HCT116 (cell line): ENCODE measurements around the gene LSM2. TPM values are rescaled to one million over a fixed set of nuclear protein-coding genes. Genes with fewer than 3 reads are reported as not detected.

Experiments used
- ATAC-seq: fragments of 200-7000 bp; cut with Tn5 transposase; 2 replicates; pipeline ENCODE4 v1.9.1; 2020; ENCODE audit warnings: mild to moderate bottlenecking, moderate library complexity
- BruUV-seq: library from RNA; stranded (reverse); fragments of 400-500 nt; replicated peaks from 2 replicates; lab custom pipeline; 2021; lab: Mats Ljungman, UMichigan
- CTCF ChIA-PET: fragments of 300-600 bp; sonication (Branson Sonifier 250); formaldehyde crosslinking; loops from one replicate; lab custom pipeline; 2021; ENCODE audit warnings: antibody characterized with exemption; lab: Charles Lee
- POLR2A ChIA-PET: fragments of 300-600, 350-600 bp; sonication (Branson Sonifier 250); formaldehyde crosslinking; loops from one replicate; lab custom pipeline; 2021; ENCODE audit warnings: antibody characterized with exemption; lab: Charles Lee
- RAD21 ChIA-PET, 2 experiments: fragments of 300-600 bp; sonication (Branson Sonifier 250); formaldehyde crosslinking; loops; one replicate each; lab custom pipeline; 2023; ENCODE audit warnings: low total read pairs in 2 of 2; ENCODE audit not compliant: uncharacterized antibody in 2 of 2, unreplicated experiment in 2 of 2, low non-redundant PET in 1 of 2; lab: Charles Lee
- DNase-seq: peaks from one replicate; pipeline ENCODE4 v3.0.0-alpha.2; 2010; ENCODE audit warnings: low read depth, low spot score
- H2AFZ ChIP-seq: fragments of 200-600 bp; shearing (Covaris generic), sonication (generic); 2 replicates; pipeline ENCODE4 v1.6.1; 2017; ENCODE audit warnings: low read depth, mixed run types, mixed read lengths, antibody characterized with exemption, low read length; ENCODE audit not compliant: poor library complexity, severe bottlenecking
- H3K27ac ChIP-seq: 2 replicates; pipeline ENCODE4 v1.5.1; 2012; ENCODE audit warnings: low read depth, low read length
- H3K27me3 ChIP-seq: fragments of 200-600 bp; sonication (generic); 2 replicates; pipeline ENCODE4 v1.6.1; 2016; ENCODE audit warnings: mixed run types, low read length, mixed read lengths; ENCODE audit not compliant: insufficient read depth
- H3K36me3 ChIP-seq, 2 experiments: fragments of 200-500 bp in 1 of 2; fragments of 200-600 bp in 1 of 2; sonication (Bioruptor generic) in 1 of 2; sonication (generic) in 1 of 2; 2 replicates each; pipeline versions ENCODE4 v1.5.1 to v1.6.1; 2014 to 2016; ENCODE audit warnings: low read length in 2 of 2, inconsistent platforms in 1 of 2, mixed read lengths in 1 of 2, mixed run types in 1 of 2; ENCODE audit not compliant: insufficient read depth in 2 of 2, control insufficient read depth in 1 of 2
- H3K4me1 ChIP-seq, 2 experiments: fragments of 200-600 bp in 1 of 2; sonication (generic) in 1 of 2; 2 replicates each; pipeline versions ENCODE4 v1.5.1 to v1.6.1; 2012 to 2017; ENCODE audit warnings: low read length in 2 of 2, inconsistent platforms in 1 of 2, mild to moderate bottlenecking in 1 of 2, mixed read lengths in 1 of 2, mixed run types in 1 of 2, moderate library complexity in 1 of 2; ENCODE audit not compliant: insufficient read depth in 2 of 2, control insufficient read depth in 1 of 2
- H3K4me2 ChIP-seq: fragments of 200-600 bp; sonication (generic); 2 replicates; pipeline ENCODE4 v1.6.1; 2017; ENCODE audit warnings: mixed run types, low read length, mixed read lengths
- H3K4me3 ChIP-seq, 2 experiments: fragments of 200-600 bp in 1 of 2; sonication (generic) in 1 of 2; replicated peaks in 1 of 2; 2 replicates each; pipeline ENCODE4 v1.5.1; 2011 to 2016; ENCODE audit warnings: low read length in 2 of 2, control low read depth in 1 of 2, low read depth in 1 of 2, mild to moderate bottlenecking in 1 of 2, mixed read lengths in 1 of 2, mixed run types in 1 of 2
- H3K79me2 ChIP-seq: fragments of 200-600 bp; sonication (generic); 2 replicates; pipeline ENCODE4 v1.6.1; 2017; ENCODE audit warnings: mild to moderate bottlenecking, mixed run types, low read length, moderate library complexity, mixed read lengths; ENCODE audit not compliant: insufficient read depth
- H3K9ac ChIP-seq: fragments of 200-600 bp; sonication (generic); 2 replicates; pipeline ENCODE4 v1.6.1; 2016; ENCODE audit warnings: low read length, mixed read lengths
- H3K9me2 ChIP-seq: fragments of 200-600 bp; sonication (generic), shearing (Covaris generic); 2 replicates; pipeline ENCODE4 v1.6.1; 2017; ENCODE audit warnings: mixed run types, mild to moderate bottlenecking, moderate library complexity; ENCODE audit not compliant: insufficient read depth
- H3K9me3 ChIP-seq, 2 experiments: fragments of 200-500 bp in 1 of 2; fragments of 200-600 bp in 1 of 2; sonication (Bioruptor generic) in 1 of 2; sonication (generic) in 1 of 2; 2 replicates each; pipeline ENCODE4 v1.6.1; 2014 to 2017; ENCODE audit warnings: low read length in 2 of 2, mixed read lengths in 2 of 2, inconsistent platforms in 1 of 2, low read depth in 1 of 2, mild to moderate bottlenecking in 1 of 2, mixed run types in 1 of 2, moderate library complexity in 1 of 2; ENCODE audit not compliant: control insufficient read depth in 1 of 2, insufficient read depth in 1 of 2
- H4K20me1 ChIP-seq: fragments of 200-600 bp; sonication (generic), shearing (Covaris generic); 2 replicates; pipeline ENCODE4 v1.6.1; 2017; ENCODE audit warnings: mixed run types, mild to moderate bottlenecking, moderate library complexity; ENCODE audit not compliant: insufficient read depth
- ELF1 ChIP-seq: IDR thresholded peaks from 2 replicates; pipeline ENCODE4 v1.6.1; 2012; ENCODE audit warnings: low read depth, borderline replicate concordance
- EZH2phosphoT487 ChIP-seq: fragments of 200-600 bp; IDR thresholded peaks from 2 replicates; pipeline ENCODE4 v1.6.1; 2018; ENCODE audit warnings: antibody characterized with exemption, borderline replicate concordance
- JUND ChIP-seq: IDR thresholded peaks from 2 replicates; pipeline ENCODE4 v1.6.1; 2012
- POLR2AphosphoS5 ChIP-seq: IDR thresholded peaks from 2 replicates; pipeline ENCODE4 v1.6.1; 2011; ENCODE audit warnings: mild to moderate bottlenecking, low read depth, low read length, moderate library complexity
- SRF ChIP-seq: IDR thresholded peaks from 2 replicates; pipeline ENCODE4 v1.6.1; 2012; ENCODE audit warnings: low read depth
- YY1 ChIP-seq: IDR thresholded peaks from 2 replicates; pipeline ENCODE4 v1.6.1; 2011; ENCODE audit warnings: low read length, low read depth, moderate library complexity, mild to moderate bottlenecking; ENCODE audit not compliant: insufficient replicate concordance; ENCODE audit errors: extremely low read depth
- ZBTB33 ChIP-seq: IDR thresholded peaks from 2 replicates; pipeline ENCODE4 v1.6.1; 2011; ENCODE audit warnings: mild to moderate bottlenecking, low read length, moderate library complexity; ENCODE audit not compliant: insufficient replicate concordance; ENCODE audit errors: extremely low read depth
- intact Hi-C: fragments of 100-400 bp; cut with micrococcal nuclease; formaldehyde crosslinking; loops from 2 replicates; pipeline ENCODE4 v1.10.0; 2022
- total RNA-seq: library from RNA; stranded (reverse); gene quantifications from one replicate; pipeline ENCODE4 v1.2.1, GENCODE V29; 2021; ENCODE audit not compliant: unreplicated experiment

LSM2 gene
- total RNA-seq, 1 experiment from 2014 or later: 89.7 TPM

- DNase-seq (peak; percentile 84), ATAC-seq (peak; percentile 79)
- no peak for TF ChIP-seq SRF
- TF ChIP-seq ZBTB33: peak; percentile 63
- TF ChIP-seq JUND: no peak
- peak; percentile 88 for TF ChIP-seq POLR2AphosphoS5
- TF ChIP-seq EZH2phosphoT487: no peak
- no peak for TF ChIP-seq ELF1
- peak; percentile 21 for TF ChIP-seq YY1
- Histone ChIP-seq H3K9me3 (no peaks in the 10 kb centered on the region), H4K20me1 (no peaks in the 10 kb centered on the region), H3K79me2 (no peaks in the 10 kb centered on the region), H3K9ac (peak within 1 kb of the TSS; percentile 64), H3K27me3 (no peaks in the 10 kb centered on the region), H3K9me2 (no peaks in the 10 kb centered on the region), H3K4me3 (peak within 1 kb of the TSS; percentile 40 to 56), H3K4me1 (peaks cover 41 to 56% of the 10 kb centered on the region in 2 experiments), H3K27ac (peak within 1 kb of the TSS; percentile 79), H2AFZ (no peak within 1 kb of the TSS), H3K4me2 (peak within 1 kb of the TSS; percentile 79), H3K36me3 (peaks cover 5 to 28% of the 10 kb centered on the region in 2 experiments; a peak in 3 of 4 replicates)
- no TSS peak for BruUV-seq
- intact Hi-C loops: loop anchor here (1.0 kb wide), 1 partner anchor 86 kb away; no protein-coding TSS in a partner anchor
- ChIA-PET CTCF (interaction anchor here (0.6 to 1.3 kb wide), 2 partner anchors 19 to 310 kb away, joined by 3 to 6 read pairs; partner anchors contain the start of gene VARS1), RAD21 (no interaction called here), POLR2A (interaction anchor here (1.0 to 2.0 kb wide), 4 partner anchors 9 to 50 kb away, joined by 4 to 16 read pairs (median 4); partner anchors contain the start of genes HSPA1B and VARS1)
These were observed 29.6 kb downstream of the LSM2 start, which contains the start of gene VWA7 for GRCh38 chr6:31776989-31777666. Gene VWA7, minus strand, starts transcription at chr6:31777328. Its CDS starts 549 bp downstream, at chr6:31776779.
